Stimulated activated CD4-positive, alpha-beta T cell treated with anti-CD3 and anti-CD28 coated beads, TNF-alpha, amount 100 ng/mL, for 1 hour (primary cell): ENCODE data around the gene SETD1B.

Experiments used
- DNase-seq, 3 donors: peaks; one replicate each; pipeline ENCODE4 v3.0.0-alpha.2; 2020; ENCODE audit warnings: low read depth in 3 of 3, low spot score in 1 of 3

Gene SETD1B

DNA sequence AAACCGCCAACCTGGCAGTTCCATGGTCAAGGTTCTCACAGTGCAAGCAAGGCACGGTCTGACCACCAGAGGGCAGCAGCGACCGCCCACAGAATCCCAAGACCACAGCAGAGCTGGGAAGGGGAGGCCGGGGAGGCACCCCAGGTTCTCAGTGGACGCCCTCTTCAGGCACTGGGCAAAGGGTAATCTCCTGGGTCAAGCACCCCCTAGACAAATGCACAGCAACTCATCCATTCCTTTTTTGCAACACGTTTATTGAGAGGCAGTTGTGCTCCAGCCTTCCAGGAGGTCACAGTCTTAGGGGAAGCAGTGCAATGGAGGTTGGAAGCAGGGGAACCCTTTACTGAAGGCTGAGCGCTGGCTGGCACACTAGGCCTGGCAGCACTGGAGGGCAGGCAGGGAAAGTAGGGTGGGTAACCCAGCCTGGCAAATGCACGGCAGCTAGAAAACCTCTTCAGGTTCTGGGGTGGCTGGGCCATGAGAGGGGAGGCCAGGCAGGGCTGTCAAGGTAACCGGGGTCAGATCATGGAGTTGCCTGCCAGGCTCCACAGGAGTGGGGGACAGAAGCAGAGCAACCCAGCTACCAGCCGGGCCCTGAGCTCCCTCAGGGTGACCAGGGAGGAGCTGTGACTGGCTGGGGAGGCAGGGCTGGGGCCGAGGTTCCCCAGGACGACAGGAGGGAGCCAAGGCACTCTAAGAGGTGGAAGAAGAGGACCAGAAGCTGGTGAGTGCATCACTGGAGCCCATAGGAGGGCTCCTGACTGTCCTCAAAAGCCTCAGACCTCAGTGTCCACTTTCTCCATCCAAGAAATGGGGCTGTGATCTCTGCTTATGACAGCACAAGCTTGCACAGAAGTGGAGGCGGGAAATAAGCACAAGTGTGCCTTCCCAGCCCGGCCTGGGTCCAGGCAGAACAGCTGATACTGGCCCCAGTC lies 8.5 kb upstream of the SETD1B start:
- peak in 2 of 3 donors; percentile 75 to 80 for DNase-seq

GRCh38 chr12:121796855-121797751 lies 6.7 kb upstream of the SETD1B start:
- no peak for DNase-seq

DNA sequence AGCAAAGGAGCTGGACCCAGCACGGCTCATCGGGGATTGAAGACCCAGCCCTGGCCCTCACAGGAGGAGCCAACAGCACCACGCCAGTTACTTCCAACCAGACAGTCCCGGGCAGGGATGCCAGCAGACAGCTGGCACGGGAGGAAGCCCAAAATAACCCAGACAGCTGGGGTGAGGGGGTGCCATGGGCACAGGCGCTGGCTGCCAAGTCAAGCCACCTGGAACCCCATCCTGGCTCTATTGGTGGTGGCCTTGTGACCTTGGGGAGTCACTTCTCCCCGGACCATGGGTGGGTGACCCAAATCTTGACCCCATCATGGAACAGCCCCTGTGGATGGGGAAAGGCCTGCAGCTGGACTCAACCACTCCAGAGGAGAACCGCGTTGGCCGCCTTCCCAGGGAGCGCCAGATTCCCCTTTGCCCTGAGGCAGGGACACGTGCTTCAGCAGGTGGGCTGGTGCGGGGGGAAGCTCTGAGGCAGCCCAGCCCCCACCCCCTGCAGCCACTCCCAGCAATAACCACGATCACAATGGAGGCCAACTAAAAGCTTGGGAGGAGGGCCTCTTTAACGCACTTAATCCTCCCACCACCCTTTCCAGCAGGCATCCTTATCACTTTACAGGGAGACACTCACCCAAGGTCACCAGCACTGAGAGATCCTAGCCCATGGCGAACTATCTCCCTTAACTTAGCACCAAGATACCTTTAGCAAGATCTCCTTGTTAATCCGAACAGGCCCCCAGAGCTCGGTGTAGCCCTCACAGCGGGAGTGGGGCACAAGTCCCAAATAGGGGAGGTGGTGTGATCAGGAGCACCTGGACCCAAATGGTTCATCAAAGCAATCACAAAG lies 5.6 kb upstream of the SETD1B start:
- DNase-seq = no peak

GRCh38 chr12:121798787-121799155 lies 5.0 kb upstream of the SETD1B start:
- no peak for DNase-seq

GRCh38 chr12:121799156-121799841 lies 4.5 kb upstream of the SETD1B start:
- no peak for DNase-seq

GRCh38 chr12:121799842-121800693 lies 3.7 kb upstream of the SETD1B start:
- DNase-seq = peak in 1 of 3 donors; percentile 83

DNA sequence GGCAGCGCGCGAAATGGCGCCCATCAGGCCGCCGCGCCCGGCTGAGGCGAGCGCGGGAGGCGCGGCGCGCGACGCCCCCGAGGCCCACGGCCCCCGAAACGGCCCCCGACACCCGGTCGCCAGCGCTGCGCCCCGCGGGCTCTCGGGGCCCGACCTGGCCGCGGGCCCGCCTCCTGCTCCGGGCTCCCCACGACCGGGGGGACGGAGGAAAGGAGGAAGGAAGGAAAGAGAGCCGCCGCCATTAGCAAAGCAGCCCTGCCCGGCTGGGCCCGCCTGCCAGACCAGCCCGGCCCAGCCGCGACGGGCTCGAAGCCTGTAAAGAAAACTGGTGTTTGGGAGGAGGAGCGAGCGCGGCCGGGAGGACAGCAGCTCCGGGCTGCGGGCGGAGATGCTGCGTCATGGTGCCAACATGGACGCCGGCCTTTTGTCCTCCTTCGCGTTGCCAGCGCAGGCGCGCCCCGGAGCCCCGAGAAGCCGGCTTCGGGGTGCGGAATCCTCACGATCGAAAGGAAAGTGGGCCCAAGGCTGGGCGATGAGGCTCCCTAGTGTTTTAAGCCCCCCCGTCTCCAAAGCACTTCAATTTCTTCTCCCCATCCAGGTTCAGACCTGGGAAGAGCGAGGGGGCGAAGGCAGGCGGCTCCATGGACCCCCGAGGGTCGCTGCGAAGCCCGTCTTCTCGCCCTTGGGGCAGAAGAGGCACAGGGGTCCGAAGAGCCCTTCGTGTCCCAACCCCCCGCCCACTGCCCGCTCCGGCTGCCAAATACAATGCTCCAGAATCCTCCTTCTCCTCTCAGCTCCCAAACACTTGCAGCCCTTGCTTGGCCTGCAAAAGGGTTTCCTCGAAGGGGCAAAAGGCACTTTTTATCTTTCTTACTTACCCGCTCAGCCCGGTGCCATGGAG lies 2.9 kb upstream of the SETD1B start:
- DNase-seq = no peak

DNA sequence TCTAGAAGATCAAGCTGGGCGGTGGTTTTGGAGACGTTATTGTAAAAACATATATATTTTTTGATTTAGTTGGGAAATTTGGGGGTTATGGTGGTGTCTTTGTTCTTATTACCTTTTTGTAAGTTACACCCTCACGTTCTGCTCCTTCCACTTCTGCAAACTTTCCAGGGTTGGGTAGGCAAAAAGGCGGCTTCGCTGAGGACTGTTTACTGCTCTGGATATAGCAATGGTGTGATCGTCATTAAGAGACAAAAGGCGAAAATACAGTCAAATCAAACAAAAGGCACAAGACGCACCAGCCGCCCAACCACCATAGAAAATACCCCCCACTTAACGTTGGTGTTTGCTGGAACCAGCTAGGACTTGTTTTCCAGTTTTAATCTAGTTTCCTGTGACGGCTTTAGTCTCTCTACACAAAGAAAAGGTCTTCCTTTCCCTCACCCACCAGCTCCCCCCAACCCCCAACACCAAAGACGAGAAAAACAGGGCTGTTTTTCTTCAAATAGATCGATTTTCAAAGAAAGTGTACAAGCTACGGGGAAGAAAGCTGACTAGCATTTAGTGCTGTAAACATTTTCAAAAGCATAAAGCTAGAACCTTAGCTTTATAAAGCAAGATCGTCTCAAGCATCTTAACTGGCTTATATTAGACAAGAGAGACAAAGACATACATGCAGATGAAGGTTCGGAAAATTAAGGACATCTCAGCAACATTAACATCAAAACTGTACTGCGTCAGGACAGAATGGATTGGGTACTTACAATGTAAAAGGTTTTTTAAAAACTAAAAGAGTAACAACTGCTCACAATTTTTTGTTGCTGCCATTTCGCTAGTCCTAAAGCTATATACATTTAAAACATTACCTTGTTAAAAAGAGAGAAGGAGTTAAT lies 2.0 kb upstream of the SETD1B start:
- no peak for DNase-seq

- no peak for DNase-seq
Observed at GRCh38 chr12:121802485-121802842, 1.3 kb upstream of the SETD1B start.

GRCh38 chr12:121802843-121803698 lies 738 bp upstream of the SETD1B start:
- peak; percentile 71 to 83 (median 72) for DNase-seq

DNA sequence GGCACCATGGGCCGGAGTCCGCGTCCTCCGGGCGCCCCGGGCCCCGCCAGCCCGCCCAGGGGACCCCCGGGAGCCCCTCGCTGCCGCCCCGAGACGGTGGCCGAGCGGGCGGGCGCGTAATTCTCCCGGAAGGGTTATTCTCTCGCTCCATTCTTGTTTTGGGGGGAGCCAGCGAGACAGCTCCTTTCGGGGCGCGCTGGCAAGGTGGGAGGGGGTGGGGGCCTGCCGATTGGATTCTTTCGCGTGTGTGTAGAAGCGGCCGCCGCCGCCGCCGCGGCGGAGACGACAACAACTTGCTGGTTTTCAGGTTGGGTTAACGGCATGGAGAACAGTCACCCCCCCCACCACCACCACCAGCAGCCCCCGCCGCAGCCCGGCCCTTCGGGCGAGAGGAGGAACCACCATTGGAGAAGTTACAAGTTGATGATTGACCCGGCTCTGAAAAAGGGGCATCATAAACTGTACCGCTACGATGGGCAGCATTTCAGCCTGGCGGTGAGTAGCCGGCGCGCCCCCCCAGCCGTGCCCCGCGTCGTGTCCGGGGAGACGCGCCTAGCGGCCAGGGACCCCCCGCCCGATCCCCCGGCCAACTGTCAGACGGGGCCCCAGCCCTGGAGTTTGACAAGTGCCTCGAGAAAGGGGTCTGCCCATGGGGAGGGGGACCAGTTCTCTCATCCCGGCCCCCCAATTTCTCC lies 755 bp downstream of the SETD1B start:
- DNase-seq = no peak

DNA sequence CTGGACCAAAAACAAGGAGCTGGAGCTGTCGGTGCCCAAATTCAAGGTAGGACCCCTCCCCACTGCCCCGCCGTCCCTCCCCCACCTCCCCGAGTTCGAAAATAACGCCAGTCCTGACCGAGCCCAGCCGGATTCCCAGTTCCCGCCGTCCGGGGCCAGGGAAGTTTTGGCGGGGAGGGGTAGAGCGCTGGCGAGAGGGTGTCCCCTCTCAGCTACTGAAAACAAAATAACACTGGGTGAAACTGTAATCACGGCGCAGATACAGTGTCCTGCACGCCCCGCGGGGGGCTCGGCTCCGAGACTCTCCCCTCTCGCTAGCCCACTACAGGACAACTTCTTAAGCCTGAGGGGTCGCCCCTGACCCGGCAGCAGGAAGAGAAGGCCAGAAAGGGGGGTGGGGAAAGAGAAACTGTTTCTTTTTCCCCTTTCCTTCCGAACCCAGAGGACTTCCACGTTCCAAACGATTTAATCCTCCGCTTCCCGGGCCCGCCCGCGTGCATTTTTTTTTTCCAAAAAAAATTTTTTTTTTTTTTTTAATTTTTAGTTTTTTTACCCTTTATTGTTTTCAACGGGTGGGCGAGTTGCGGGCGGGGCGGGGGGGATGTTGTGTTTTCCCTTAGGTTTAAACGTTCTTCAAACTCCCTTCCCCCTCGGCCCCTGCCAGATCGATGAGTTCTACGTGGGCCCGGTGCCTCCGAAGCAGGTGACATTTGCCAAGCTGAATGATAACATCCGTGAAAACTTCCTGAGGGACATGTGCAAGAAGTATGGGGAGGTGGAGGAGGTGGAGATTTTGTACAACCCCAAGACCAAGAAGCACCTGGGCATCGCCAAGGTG lies 1.6 kb downstream of the SETD1B start:
- no peak for DNase-seq

DNA sequence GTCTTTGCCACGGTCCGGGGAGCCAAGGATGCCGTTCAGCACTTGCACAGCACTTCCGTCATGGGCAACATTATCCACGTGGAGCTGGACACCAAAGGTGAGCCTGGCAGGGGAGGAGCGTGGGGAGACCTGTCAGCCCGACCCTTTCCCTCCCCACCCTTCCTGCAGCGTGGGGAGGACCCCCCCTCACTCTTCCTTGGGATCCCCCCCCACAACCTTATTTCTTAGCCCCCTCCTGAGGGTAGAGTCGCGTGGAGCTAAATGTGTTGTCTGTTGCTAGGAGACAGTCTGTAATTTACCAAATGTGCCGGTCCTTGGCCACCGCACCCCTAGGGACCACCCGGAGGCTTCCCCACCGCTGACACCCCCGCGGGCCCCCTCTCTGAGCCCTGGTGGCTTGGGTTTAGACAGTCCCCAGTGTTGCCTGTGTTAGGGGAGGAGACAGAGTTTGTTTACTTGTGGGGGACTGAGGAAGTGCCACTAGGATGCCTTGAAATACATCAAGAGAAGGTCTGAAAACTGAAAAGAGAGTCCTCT lies 2.3 kb downstream of the SETD1B start:
- DNase-seq = no peak

DNA sequence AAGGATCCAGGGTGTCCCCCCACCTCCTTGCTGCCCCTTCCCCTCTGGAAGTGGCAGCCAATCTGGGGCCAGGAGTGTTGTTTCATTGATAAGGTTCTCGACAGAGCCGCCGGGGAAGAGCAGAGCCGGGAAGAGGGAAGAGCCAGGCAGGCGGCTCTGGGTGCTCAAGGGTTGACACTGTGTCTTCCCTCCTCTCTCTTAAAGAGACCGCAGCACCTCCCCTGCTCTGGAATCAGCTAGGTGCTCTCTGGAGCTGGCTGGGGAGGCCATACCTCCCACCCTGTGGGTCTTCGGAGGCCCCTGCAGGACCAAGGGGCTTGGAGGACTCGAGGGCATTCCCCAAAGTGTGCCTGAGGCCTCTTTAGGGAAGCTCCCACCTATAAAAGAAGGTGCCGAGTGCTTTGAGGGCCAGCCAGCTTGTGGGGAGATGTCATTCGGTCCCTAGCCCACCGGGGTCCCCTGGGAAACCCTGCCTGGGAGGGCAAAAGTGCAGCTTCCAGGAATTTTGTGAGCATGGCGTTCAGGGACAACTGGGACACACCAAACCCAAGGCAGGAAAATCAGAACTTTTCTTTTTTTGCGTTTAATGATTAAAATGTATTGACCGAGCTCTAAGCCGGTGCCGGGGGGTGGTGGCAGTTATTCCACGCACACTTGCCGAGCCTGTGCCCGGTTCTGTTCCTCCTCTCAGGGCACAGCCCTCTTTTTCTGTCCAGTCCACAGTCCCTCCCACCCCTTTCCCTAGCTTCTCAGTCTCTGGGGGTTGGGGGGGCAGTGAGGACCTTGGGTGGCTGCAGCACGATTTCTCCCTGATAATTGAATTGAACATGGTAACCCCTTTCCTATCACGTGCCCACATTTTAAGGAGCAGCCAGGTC lies 3.0 kb downstream of the SETD1B start:
- no peak for DNase-seq
